Measurements from ENCODE around the gene FCN2. TPM values are rescaled to one million over a fixed set of nuclear protein-coding genes. Genes with fewer than 3 reads are reported as not detected.
"Not testable (repeated sequence)": the region's sequence is repeated elsewhere in the genome, so short reads cannot be mapped to it uniquely, and the experiment has no call there.

FCN2 gene
- total and polyA plus RNA-seq, 2 of the 13 experiments (the other 11 are each of a cell fraction or from before 2014, with no cell fraction given) = not detected

- H3K9me3 ChIP-seq (ENCODE audit: low read length); H2AFZ ChIP-seq (ENCODE audit: low read length); H3K4me1 ChIP-seq (ENCODE audit: insufficient read depth, low read length); H3K36me3 ChIP-seq (replicated peaks in 1 of 2; ENCODE audit: control insufficient read depth in 1 of 2, insufficient read depth in 2 of 2, low read length in 2 of 2); intact Hi-C loops (cut with micrococcal nuclease; ENCODE audit: unreplicated experiment); FAIRE-seq; H3K27ac ChIP-seq (ENCODE audit: extremely low read length, insufficient read depth, low read length); H4K20me1 ChIP-seq (ENCODE audit: insufficient read depth, low read length); BruUV-seq (replicated peaks); in situ Hi-C loops (cut with HindIII; ENCODE audit: extremely low pct_ligation_motif_present, low pct_unique_long_range_greater_than_20kb); CTCF ChIA-PET (ENCODE audit: low intra/inter-chr PET ratio, low total read pairs); H3K79me2 ChIP-seq (ENCODE audit: insufficient read depth, low read length); H3K4me2 ChIP-seq (ENCODE audit: low read depth, low read length); POLR2A ChIA-PET; H3K4me3 ChIP-seq (replicated peaks in 1 of 3; ENCODE audit: insufficient read depth in 1 of 3, low read depth in 2 of 3, low read length in 3 of 3); DNase-seq (ENCODE audit: low spot score); H3K9ac ChIP-seq (ENCODE audit: insufficient read depth, low read depth, low read length); ATAC-seq: not testable (repeated sequence)
- H3K27me3 ChIP-seq (ENCODE audit: control insufficient read depth in 1 of 2, insufficient read depth in 2 of 2, low read length in 2 of 2) = peaks cover 0 to 41% of the 10 kb centered on the region in 2 experiments; a peak in 3 of 5 replicates
- WGBS (ENCODE audit: low lambda C conversion rate) = 10% methylated on average over 2 of the region's 2 CpGs
Measured at GRCh38 chr9:134857451-134857850, 23.2 kb upstream of the FCN2 start.

GRCh38 chr9:134858051-134858841 is 22.4 kb upstream of the FCN2 start:
- WGBS (ENCODE audit: low lambda C conversion rate) = 6% methylated on average over 10 of the region's 11 CpGs
- Histone ChIP-seq H3K79me2 (ENCODE audit: insufficient read depth, low read length) (no peaks in the 10 kb centered on the region), H2AFZ (ENCODE audit: low read length) (no peak overlapping the region), H3K4me1 (ENCODE audit: insufficient read depth, low read length) (no peaks in the 10 kb centered on the region), H3K4me2 (ENCODE audit: low read depth, low read length) (no peak overlapping the region), H3K36me3 (replicated peaks in 1 of 2; ENCODE audit: control insufficient read depth in 1 of 2, insufficient read depth in 2 of 2, low read length in 2 of 2) (no peaks in the 10 kb centered on the region), H4K20me1 (ENCODE audit: insufficient read depth, low read length) (no peaks in the 10 kb centered on the region; the same call in 1 of the 2 replicates), H3K4me3 (replicated peaks in 1 of 3; ENCODE audit: insufficient read depth in 1 of 3, low read depth in 2 of 3, low read length in 3 of 3) (no peak overlapping the region), H3K27me3 (ENCODE audit: control insufficient read depth in 1 of 2, insufficient read depth in 2 of 2, low read length in 2 of 2) (peaks cover 0 to 42% of the 10 kb centered on the region in 2 experiments; a peak in 3 of 5 replicates), H3K9me3 (ENCODE audit: low read length) (no peaks in the 10 kb centered on the region), H3K9ac (ENCODE audit: insufficient read depth, low read depth, low read length) (no peak overlapping the region), H3K27ac (ENCODE audit: extremely low read length, insufficient read depth, low read length) (no peak overlapping the region)
- intact Hi-C loops (cut with micrococcal nuclease; ENCODE audit: unreplicated experiment) = no loop called here
- no peak for TF ChIP-seq ZSCAN22 (CRISPR knock-in tag; IDR thresholded peaks at IDR 0.05)
- TF ChIP-seq TARDBP (CRISPR knock-in tag; IDR thresholded peaks at IDR 0.05) = no peak
- no peak for TF ChIP-seq TEAD2 (CRISPR knock-in tag; IDR thresholded peaks at IDR 0.05)
- no peak for TF ChIP-seq ZNF253 (CRISPR knock-in tag; IDR thresholded peaks at IDR 0.05; ENCODE audit: borderline replicate concordance)
- no peak for TF ChIP-seq SIX4 (CRISPR knock-in tag; IDR thresholded peaks at IDR 0.05)
- TF ChIP-seq RARG (CRISPR knock-in tag; IDR thresholded peaks at IDR 0.05; ENCODE audit: low read depth) = no peak
- TF ChIP-seq MTERF4 (CRISPR knock-in tag; IDR thresholded peaks at IDR 0.05) = no peak
- TF ChIP-seq THYN1 (CRISPR knock-in tag; IDR thresholded peaks at IDR 0.05; ENCODE audit: borderline replicate concordance, low read depth) = no peak
- no peak for TF ChIP-seq TBP (CRISPR knock-in tag; IDR thresholded peaks at IDR 0.05)
- TF ChIP-seq ETV5 (CRISPR knock-in tag; IDR thresholded peaks at IDR 0.05; ENCODE audit: borderline replicate concordance) = no peak
- TF ChIP-seq RORA (CRISPR knock-in tag; IDR thresholded peaks at IDR 0.05) = no peak
- TF ChIP-seq DR1 (CRISPR knock-in tag; IDR thresholded peaks at IDR 0.05) = no peak
- no peak for TF ChIP-seq ZNF232 (CRISPR knock-in tag; IDR thresholded peaks at IDR 0.05; ENCODE audit: borderline replicate concordance)
- TF ChIP-seq HMG20A (CRISPR knock-in tag; IDR thresholded peaks at IDR 0.05; ENCODE audit: borderline replicate concordance) = no peak
- TF ChIP-seq ZFP62 (CRISPR knock-in tag; IDR thresholded peaks at IDR 0.05) = no peak
- TF ChIP-seq MIER3 (CRISPR knock-in tag; IDR thresholded peaks at IDR 0.05; ENCODE audit: borderline replicate concordance) = no peak
- in situ Hi-C loops (cut with HindIII; ENCODE audit: extremely low pct_ligation_motif_present, low pct_unique_long_range_greater_than_20kb) = no loop called here
- ChIA-PET POLR2A (no interaction called here), CTCF (ENCODE audit: low intra/inter-chr PET ratio, low total read pairs) (no interaction called here)
- BruUV-seq (replicated peaks) = no TSS peak
- FAIRE-seq (no peak), DNase-seq (ENCODE audit: low spot score) (no peak), ATAC-seq (no peak)

Data from HepG2 (cell line).